Measurements from ENCODE around the gene KCNK16. TPM values are rescaled to one million over a fixed set of nuclear protein-coding genes. Genes with fewer than 3 reads are reported as not detected.

Gene KCNK16
- total and polyA plus RNA-seq, 2 experiments from 2014 or later: not detected

DNA sequence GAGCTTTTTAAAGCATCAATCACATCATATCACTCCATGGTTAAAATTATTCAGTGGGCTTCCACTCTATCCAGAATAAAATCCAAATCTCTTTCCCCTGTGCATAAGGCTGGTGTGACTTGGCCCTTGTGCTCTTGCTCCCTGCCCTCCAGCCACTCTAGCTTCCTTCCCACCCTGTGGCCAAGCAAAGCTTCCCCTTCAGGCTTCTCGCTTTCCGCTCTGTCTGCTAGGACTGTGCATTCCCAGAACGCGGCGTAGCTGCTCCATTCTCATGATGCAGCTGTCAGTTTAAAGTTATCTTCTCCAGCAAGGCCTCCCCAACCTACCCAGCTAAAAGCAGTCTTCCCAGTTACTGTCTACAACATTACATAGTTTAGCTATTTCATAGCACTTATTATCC, 19.4 kb upstream of the KCNK16 start:
- Histone ChIP-seq H4K20me1 (ENCODE audit: insufficient read depth, poor library complexity, severe bottlenecking) (no peaks in the 10 kb centered on the region), H3K4me1 (ENCODE audit: insufficient read depth) (peaks cover 6% of the 10 kb centered on the region), H2AFZ (no peak overlapping the region), H3K27ac (no peak overlapping the region), H3K4me2 (no peak overlapping the region), H3K9me3 (ENCODE audit: low read depth) (no peaks in the 10 kb centered on the region), H3K36me3 (replicated peaks; ENCODE audit: insufficient read depth, low read depth) (no peaks in the 10 kb centered on the region), H3K4me3 (no peak overlapping the region), H3K27me3 (peaks cover 8% of the 10 kb centered on the region), H3K9me2 (replicated peaks; ENCODE audit: insufficient read depth) (no peaks in the 10 kb centered on the region), H3K79me2 (no peaks in the 10 kb centered on the region)
- DNase-seq (ENCODE audit: low spot score): no peak
- 97% methylated on average over 5 of the region's 5 CpGs for WGBS (ENCODE audit: low lambda C conversion rate, missing lambda C conversion rate)
- no peak for TF ChIP-seq EZH2phosphoT487 (IDR thresholded peaks at IDR 0.05; ENCODE audit: low read depth, severe bottlenecking, unreplicated experiment)
- TF ChIP-seq EZH2 (IDR thresholded peaks at IDR 0.05; ENCODE audit: borderline replicate concordance): no peak
- TF ChIP-seq CTCF (IDR thresholded peaks at IDR 0.05; ENCODE audit: poor library complexity): no peak

GRCh38 chr6:39341352-39341751, 18.9 kb upstream of the KCNK16 start:
- no peaks in the 10 kb centered on the region for H3K9me3 ChIP-seq (ENCODE audit: low read depth)
- no peaks in the 10 kb centered on the region for H3K79me2 ChIP-seq
- TF ChIP-seq EZH2 (IDR thresholded peaks at IDR 0.05; ENCODE audit: borderline replicate concordance) (no peak), CTCF (IDR thresholded peaks at IDR 0.05; ENCODE audit: poor library complexity) (no peak), EZH2phosphoT487 (IDR thresholded peaks at IDR 0.05; ENCODE audit: low read depth, severe bottlenecking, unreplicated experiment) (no peak)
- H3K27ac ChIP-seq: no peak overlapping the region
- 88% methylated on average over 3 of the region's 3 CpGs for WGBS (ENCODE audit: low lambda C conversion rate, missing lambda C conversion rate)
- H3K4me3 ChIP-seq: no peak overlapping the region
- H3K36me3 ChIP-seq (replicated peaks; ENCODE audit: insufficient read depth, low read depth): no peaks in the 10 kb centered on the region
- peaks cover 8% of the 10 kb centered on the region for H3K27me3 ChIP-seq
- H3K4me2 ChIP-seq: no peak overlapping the region
- peaks cover 6% of the 10 kb centered on the region for H3K4me1 ChIP-seq (ENCODE audit: insufficient read depth)
- H4K20me1 ChIP-seq (ENCODE audit: insufficient read depth, poor library complexity, severe bottlenecking): no peaks in the 10 kb centered on the region
- H2AFZ ChIP-seq: no peak overlapping the region
- H3K9me2 ChIP-seq (replicated peaks; ENCODE audit: insufficient read depth): no peaks in the 10 kb centered on the region
- DNase-seq (ENCODE audit: low spot score): no peak

- H3K79me2 ChIP-seq: no peaks in the 10 kb centered on the region
- H3K4me1 ChIP-seq (ENCODE audit: insufficient read depth): peaks cover 6% of the 10 kb centered on the region
- no peak overlapping the region for H3K4me2 ChIP-seq
- no peak overlapping the region for H3K4me3 ChIP-seq
- H4K20me1 ChIP-seq (ENCODE audit: insufficient read depth, poor library complexity, severe bottlenecking): no peaks in the 10 kb centered on the region
- H2AFZ ChIP-seq: no peak overlapping the region
- 56% methylated on average over 10 of the region's 10 CpGs for WGBS (ENCODE audit: low lambda C conversion rate, missing lambda C conversion rate)
- H3K36me3 ChIP-seq (replicated peaks; ENCODE audit: insufficient read depth, low read depth): no peaks in the 10 kb centered on the region
- DNase-seq (ENCODE audit: low spot score): no peak
- H3K9me2 ChIP-seq (replicated peaks; ENCODE audit: insufficient read depth): no peaks in the 10 kb centered on the region
- no peak overlapping the region for H3K27ac ChIP-seq
- no peaks in the 10 kb centered on the region for H3K9me3 ChIP-seq (ENCODE audit: low read depth)
- peaks cover 8% of the 10 kb centered on the region for H3K27me3 ChIP-seq
- TF ChIP-seq EZH2 (IDR thresholded peaks at IDR 0.05; ENCODE audit: borderline replicate concordance): no peak
- no peak for TF ChIP-seq CTCF (IDR thresholded peaks at IDR 0.05; ENCODE audit: poor library complexity)
- TF ChIP-seq EZH2phosphoT487 (IDR thresholded peaks at IDR 0.05; ENCODE audit: low read depth, severe bottlenecking, unreplicated experiment): no peak
These were observed 17.5 kb upstream of the KCNK16 start for GRCh38 chr6:39339868-39340550.
